Measurements from ENCODE around the gene TMEM214.

Gene TMEM214, protein sequence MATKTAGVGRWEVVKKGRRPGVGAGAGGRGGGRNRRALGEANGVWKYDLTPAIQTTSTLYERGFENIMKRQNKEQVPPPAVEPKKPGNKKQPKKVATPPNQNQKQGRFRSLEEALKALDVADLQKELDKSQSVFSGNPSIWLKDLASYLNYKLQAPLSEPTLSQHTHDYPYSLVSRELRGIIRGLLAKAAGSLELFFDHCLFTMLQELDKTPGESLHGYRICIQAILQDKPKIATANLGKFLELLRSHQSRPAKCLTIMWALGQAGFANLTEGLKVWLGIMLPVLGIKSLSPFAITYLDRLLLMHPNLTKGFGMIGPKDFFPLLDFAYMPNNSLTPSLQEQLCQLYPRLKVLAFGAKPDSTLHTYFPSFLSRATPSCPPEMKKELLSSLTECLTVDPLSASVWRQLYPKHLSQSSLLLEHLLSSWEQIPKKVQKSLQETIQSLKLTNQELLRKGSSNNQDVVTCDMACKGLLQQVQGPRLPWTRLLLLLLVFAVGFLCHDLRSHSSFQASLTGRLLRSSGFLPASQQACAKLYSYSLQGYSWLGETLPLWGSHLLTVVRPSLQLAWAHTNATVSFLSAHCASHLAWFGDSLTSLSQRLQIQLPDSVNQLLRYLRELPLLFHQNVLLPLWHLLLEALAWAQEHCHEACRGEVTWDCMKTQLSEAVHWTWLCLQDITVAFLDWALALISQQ

GRCh38 chr2:27032495-27033252 lies at the start of gene TMEM214:
TMEM214 (plus strand) TSS chr2:27032965; CDS start chr2:27033016, 51 bp downstream.
- peak; percentile 64 for DNase-seq (ENCODE audit: low read depth, low spot score)

DNA sequence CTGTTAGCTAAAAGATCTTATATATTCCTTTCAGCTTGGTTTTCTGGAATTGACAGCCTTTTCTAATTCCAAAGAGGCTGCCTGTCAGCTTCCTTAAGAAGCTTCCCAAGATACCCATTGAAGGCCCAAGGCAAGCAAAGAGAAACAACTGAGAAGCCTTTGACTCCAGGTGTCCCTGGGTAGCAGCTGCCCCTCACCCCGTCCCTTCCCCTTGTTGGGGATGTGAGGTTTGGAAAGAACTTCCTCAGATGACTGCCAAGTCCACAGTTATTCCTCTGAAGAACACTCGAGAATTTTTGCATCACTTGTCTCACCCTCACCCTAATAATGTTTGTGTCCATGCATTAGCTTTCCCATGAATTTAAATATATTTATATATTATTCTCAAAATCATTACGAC lies 49.0 kb upstream of the TMEM214 start:
- DNase-seq (ENCODE audit: low read depth, low spot score) = no peak

- no peak for DNase-seq (ENCODE audit: low read depth, low spot score)
Measured at GRCh38 chr2:26985807-26986206, 47.0 kb upstream of the TMEM214 start.

GRCh38 chr2:26986576-26986975 lies 46.2 kb upstream of the TMEM214 start:
- no peak for DNase-seq (ENCODE audit: low read depth, low spot score)

GRCh38 chr2:26988058-26988860 lies 44.5 kb upstream of the TMEM214 start:
- no peak for DNase-seq (ENCODE audit: low read depth, low spot score)

DNA sequence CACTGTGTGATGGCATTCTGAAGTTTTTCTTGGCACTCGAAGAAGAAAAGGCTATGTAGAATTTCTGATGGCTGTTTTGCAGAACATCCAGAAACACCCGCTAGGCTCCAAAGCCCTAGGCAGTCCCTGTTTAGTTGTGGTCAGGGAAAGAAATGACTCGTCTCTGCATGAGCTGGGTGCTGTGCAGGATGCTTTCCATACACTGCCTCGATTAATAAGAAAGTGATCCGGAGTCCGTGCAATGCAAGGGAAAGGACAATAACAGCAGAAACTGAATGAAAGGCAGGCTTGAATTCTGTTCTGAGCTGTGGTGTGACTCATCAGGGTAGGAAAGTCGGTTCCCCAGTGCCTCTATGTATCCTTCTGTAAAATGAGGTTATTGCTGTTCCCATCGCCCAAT lies 43.6 kb upstream of the TMEM214 start:
- no peak for DNase-seq (ENCODE audit: low read depth, low spot score)

DNA sequence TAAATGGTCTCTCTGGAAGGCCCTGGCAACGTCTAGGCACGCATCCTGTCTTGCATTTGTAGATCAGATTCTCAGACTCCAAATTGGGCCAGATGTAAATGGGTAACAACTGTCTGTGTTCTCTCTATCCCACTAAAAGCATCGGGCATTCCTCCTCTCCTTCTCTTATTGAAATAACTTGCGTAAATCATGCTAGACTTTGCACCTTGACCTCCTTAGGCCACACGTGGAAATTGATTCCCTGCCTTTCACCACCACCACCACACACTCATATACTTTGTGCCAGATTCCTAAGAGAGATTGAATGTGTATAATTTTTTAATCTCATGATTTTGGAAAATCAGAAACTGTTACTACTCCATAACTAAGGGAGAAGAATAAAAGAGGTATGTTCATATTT lies 41.0 kb upstream of the TMEM214 start:
- DNase-seq (ENCODE audit: low read depth, low spot score) = no peak

DNA sequence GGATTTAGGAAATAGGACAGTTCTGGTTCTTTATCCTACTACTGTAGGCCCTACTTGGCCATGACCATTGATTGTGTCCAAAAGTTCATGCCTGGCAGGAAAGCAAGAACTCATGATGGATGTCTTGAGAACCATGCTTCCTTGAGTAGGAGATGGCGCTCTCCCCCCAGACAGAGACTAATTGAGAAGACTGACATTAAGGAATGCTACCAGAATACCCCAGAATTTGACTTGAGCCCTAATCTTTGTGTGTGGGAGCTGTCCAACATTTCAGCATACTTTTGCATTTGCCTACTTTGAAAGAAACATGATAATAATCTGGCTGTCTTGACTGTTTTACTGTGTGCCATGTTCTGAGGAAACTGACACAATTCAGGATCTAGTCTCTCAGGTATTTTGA lies 39.0 kb upstream of the TMEM214 start:
- no peak for DNase-seq (ENCODE audit: low read depth, low spot score)

GRCh38 chr2:26994983-26995382 lies 37.8 kb upstream of the TMEM214 start:
- no peak for DNase-seq (ENCODE audit: low read depth, low spot score)

DNA sequence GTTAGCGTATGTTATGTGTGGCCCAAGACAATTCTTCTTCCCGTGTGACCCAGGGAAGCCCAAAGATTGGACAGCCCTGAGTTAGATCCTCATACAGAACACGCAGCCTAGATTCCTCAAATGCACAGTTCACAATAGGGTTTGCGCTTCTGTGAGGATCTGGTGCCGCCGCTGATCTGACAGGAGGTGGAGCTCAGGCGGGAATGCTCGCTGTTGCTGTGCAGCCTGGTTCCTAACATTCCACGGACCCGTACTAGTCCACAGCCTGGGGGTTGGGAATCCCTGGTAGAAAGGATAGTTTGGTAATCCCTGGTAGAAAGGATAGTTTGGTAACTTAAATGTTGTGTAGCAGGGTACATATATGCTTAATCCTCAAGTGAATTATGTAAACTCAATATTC lies 35.4 kb upstream of the TMEM214 start:
- no peak for DNase-seq (ENCODE audit: low read depth, low spot score)

DNA sequence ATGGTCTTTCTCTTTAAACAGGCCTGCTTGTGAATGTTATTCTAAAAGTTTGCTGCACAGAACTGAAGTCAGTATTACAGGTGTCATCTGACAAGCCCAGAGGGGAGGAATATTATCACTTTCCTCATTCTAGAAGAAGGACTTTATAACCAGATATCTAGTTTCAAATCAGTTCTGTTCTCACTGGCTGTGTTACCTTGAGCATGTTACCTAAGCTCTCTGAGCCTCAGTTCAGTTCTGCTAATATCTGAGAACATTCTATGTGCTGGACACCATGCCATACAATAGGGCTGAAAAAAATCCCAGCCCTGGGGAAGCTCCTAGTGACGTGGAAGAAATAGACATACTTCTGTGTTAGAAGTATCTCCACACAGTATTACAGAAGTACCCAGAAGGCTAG lies 34.4 kb upstream of the TMEM214 start:
- DNase-seq (ENCODE audit: low read depth, low spot score) = no peak

DNA sequence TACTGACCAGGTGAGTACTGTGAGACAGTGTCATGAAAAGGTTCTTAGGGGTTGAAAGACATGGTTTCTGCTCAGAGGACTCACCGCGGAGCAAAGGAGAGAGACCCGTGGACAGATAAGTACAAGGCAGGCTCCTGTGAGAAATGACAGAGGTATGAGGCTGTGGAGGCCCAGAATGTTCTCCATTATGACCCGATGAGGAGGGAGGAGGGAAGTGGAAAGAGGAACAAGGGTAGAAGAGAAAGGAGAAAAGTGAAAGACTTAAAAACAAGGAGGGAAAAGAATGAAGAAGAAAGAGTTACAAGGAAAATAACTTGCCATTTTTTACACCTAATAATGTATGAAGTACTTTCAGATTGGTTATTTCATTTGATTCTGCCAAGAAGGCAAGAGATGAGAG lies 32.5 kb upstream of the TMEM214 start:
- DNase-seq (ENCODE audit: low read depth, low spot score) = no peak

DNA sequence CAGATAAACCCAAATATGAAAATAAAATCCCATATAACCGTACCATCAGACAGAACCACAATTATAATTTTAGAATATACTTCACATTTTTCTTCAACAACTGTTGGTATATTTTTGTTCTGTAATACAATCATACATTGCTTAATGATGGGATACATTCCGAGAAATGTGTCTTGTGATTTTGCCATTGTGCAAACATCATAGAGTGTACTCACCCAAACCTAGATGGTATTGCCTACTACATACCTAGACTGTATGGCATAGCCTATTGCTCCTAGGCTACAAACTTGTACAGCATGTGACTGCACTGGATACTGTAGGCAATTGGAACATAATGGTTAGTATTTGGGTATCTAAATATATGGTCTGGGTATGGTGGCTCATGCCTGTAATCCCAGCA lies 31.8 kb upstream of the TMEM214 start:
- DNase-seq (ENCODE audit: low read depth, low spot score) = no peak

- no peak for DNase-seq (ENCODE audit: low read depth, low spot score)
Measured at GRCh38 chr2:27001950-27002349, 30.8 kb upstream of the TMEM214 start.

GRCh38 chr2:27003007-27003406 lies 29.8 kb upstream of the TMEM214 start:
- no peak for DNase-seq (ENCODE audit: low read depth, low spot score)

GRCh38 chr2:27003857-27004256 lies 28.9 kb upstream of the TMEM214 start:
- no peak for DNase-seq (ENCODE audit: low read depth, low spot score)

DNA sequence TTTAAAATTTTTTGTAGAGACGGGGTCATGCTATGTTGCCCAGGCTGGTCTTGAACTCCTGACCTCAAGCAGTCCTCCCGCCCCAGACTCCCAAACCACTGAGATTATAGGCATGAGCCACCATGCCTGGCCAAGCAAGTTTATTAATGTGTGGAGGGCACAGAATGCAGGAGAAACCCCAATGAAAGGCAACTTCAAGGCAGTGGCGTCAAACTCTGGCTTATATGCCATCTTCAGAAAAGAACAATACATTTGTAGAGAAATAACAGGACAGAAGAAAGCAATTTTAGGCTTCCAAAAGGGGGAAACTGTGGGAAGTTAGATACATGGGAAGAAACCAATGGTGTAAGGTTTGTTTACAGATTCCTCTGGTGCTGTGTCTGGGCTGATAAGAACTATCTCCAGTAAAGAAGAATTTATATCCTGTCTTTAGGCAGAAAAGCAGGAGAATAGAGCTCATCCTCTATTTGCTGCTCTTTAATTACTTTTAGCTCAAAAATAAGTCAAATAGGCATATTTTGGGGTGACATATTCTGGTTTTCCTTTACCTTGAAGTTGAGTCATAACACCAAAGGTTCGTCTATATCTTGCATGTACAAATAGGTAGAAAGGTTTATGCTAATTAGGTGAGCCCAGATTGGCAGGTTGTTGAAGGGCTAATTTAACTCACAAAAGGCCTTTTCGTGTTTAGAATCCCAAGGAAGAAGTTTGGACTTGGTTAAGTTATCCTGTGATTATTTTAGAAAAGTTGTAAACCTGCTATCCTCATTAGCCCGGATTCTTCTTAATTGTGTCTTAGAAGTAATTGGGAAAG lies 26.0 kb upstream of the TMEM214 start:
- no peak for DNase-seq (ENCODE audit: low read depth, low spot score)

GRCh38 chr2:27007416-27008374 lies 25.1 kb upstream of the TMEM214 start:
- DNase-seq (ENCODE audit: low read depth, low spot score) = no peak

DNA sequence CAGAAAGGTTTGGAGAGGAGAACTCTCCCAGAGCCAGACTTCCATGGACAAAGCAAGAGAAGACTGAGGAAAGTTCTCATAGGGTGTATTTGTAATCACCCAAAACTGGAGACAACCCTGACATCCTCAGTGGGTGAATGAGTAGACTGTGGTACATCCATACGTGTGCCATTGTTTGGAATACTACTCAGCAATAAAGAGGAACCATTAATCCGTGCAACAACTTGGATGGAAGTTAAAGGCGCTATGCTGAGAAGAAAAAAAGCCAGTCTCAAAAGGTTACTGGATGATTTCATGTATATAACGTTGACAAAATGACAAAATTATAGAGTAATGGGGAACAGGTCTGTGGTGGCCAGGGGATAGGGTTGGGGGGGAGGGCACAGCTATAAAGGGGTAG lies 24.1 kb upstream of the TMEM214 start:
- DNase-seq (ENCODE audit: low read depth, low spot score) = no peak

DNA sequence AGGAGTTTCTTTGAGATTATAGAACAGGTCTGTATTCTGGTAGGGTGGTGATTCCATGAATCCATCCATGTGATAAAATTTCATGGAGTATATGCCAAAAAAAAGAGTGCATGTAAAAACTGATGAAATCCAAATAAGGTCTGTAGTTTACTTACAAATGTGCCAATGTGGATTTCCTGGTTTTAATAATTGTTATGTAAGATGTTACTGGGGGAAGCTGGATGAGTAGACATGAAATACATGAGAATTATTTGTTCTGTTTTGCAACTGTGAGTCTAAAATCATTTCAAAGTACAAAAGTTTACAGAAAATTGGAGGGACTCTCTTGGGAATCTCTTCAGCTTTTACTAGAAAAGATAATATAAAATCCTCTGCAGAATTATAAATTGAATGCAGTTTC lies 23.7 kb upstream of the TMEM214 start:
- DNase-seq (ENCODE audit: low read depth, low spot score) = no peak

Measured in activated CD4-positive, CD25-positive, alpha-beta regulatory T cell treated with anti-CD3 and anti-CD28 coated beads, Interleukin-2, amount 50 U/mL, for 16 hours (primary cell).